Measurements from ENCODE around the gene SYCP2L.

DNA sequence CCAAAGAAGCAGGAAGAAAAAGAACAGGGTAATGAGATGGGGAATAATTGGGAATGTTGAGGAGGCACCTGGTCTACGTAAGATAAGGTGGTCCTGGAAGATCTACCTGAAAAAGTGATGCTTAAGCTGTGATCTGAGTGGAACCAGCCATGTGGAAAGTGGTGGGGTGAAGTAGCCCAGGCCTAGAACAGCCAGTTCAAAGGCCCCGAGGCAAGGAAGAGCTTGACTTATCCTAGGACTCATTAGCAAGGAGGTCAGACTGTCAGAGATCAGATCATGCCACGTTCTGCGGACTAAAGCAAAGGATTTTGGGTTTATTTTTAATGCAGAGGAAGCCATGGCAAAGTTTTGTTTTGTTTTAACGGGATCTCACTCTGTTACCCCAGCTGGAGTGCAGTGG, 5.1 kb downstream of the SYCP2L start:
- TF ChIP-seq, protein P1, sequence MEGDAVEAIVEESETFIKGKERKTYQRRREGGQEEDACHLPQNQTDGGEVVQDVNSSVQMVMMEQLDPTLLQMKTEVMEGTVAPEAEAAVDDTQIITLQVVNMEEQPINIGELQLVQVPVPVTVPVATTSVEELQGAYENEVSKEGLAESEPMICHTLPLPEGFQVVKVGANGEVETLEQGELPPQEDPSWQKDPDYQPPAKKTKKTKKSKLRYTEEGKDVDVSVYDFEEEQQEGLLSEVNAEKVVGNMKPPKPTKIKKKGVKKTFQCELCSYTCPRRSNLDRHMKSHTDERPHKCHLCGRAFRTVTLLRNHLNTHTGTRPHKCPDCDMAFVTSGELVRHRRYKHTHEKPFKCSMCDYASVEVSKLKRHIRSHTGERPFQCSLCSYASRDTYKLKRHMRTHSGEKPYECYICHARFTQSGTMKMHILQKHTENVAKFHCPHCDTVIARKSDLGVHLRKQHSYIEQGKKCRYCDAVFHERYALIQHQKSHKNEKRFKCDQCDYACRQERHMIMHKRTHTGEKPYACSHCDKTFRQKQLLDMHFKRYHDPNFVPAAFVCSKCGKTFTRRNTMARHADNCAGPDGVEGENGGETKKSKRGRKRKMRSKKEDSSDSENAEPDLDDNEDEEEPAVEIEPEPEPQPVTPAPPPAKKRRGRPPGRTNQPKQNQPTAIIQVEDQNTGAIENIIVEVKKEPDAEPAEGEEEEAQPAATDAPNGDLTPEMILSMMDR (optimal IDR thresholded peaks at IDR 0.05 in 1 of 3, IDR thresholded peaks at IDR 0.05 in 1 of 3, conservative IDR thresholded peaks at IDR 0.05 in 1 of 3; ENCODE audit: extremely low read depth in 1 of 3, insufficient read depth in 2 of 3, low read length in 3 of 3): no peak
- TF ChIP-seq EZH2 (IDR thresholded peaks at IDR 0.05; ENCODE audit: low read length): no peak

Measured in keratinocyte (primary cell).